GM19395 (cell line): ENCODE measurements around the gene DNM2.
"Not testable (repeated sequence)": the region's sequence is repeated elsewhere in the genome, so short reads cannot be mapped to it uniquely, and the experiment has no call there.

Experiments
- ATAC-seq: cut with Tn5 transposase; IDR thresholded peaks from one replicate; pipeline ENCODE4 v1.9.1; 2021; ENCODE audit warnings: mild to moderate bottlenecking, moderate library complexity; ENCODE audit not compliant: unreplicated experiment

Gene DNM2

GRCh38 chr19:10720607-10721125, 2.8 kb downstream of the DNM2 start:
- no peak for ATAC-seq

- ATAC-seq: no peak
Observed at GRCh38 chr19:10723591-10723990, 5.7 kb downstream of the DNM2 start.

- ATAC-seq: no peak
Observed at GRCh38 chr19:10724573-10725071, 6.7 kb downstream of the DNM2 start.

GRCh38 chr19:10725415-10725814, 7.5 kb downstream of the DNM2 start:
- no peak for ATAC-seq

GRCh38 chr19:10726268-10726667, 8.4 kb downstream of the DNM2 start:
- ATAC-seq: no peak

- ATAC-seq: no peak
Observed at GRCh38 chr19:10727685-10728201, 9.9 kb downstream of the DNM2 start.

- ATAC-seq: no peak
Observed at GRCh38 chr19:10729411-10729810, 11.5 kb downstream of the DNM2 start.

- ATAC-seq: no peak
Observed at GRCh38 chr19:10730932-10731331, 13.1 kb downstream of the DNM2 start.

GRCh38 chr19:10735741-10736140, 17.9 kb downstream of the DNM2 start:
- no peak for ATAC-seq

GRCh38 chr19:10736189-10736588, 18.3 kb downstream of the DNM2 start:
- ATAC-seq: no peak

GRCh38 chr19:10736916-10737551, 19.2 kb downstream of the DNM2 start:
- no peak for ATAC-seq

GRCh38 chr19:10737722-10738121, 19.8 kb downstream of the DNM2 start:
- ATAC-seq: no peak

GRCh38 chr19:10740798-10741197, 22.9 kb downstream of the DNM2 start:
- ATAC-seq: no peak

GRCh38 chr19:10742476-10742875, 24.6 kb downstream of the DNM2 start:
- no peak for ATAC-seq

GRCh38 chr19:10744253-10744798, 26.4 kb downstream of the DNM2 start:
- no peak for ATAC-seq

GRCh38 chr19:10744801-10745293, 27.0 kb downstream of the DNM2 start:
- no peak for ATAC-seq

- ATAC-seq: not testable (repeated sequence)
Observed at GRCh38 chr19:10746437-10746836, 28.6 kb downstream of the DNM2 start.

- ATAC-seq: no peak
Observed at GRCh38 chr19:10747271-10747670, 29.4 kb downstream of the DNM2 start.

GRCh38 chr19:10747674-10748073, 29.8 kb downstream of the DNM2 start:
- ATAC-seq: no peak

- no peak for ATAC-seq
Observed at GRCh38 chr19:10748195-10748926, 30.5 kb downstream of the DNM2 start.

GRCh38 chr19:10748927-10749434, 31.1 kb downstream of the DNM2 start:
- no peak for ATAC-seq
